ENCODE data around the gene MRPL17. TPM values are rescaled to one million over a fixed set of nuclear protein-coding genes. Genes with fewer than 3 reads are reported as not detected.
A peak's percentile ranks its signal among the peaks of the same experiment; 100 is the strongest.
"Not testable (repeated sequence)": the region's sequence is repeated elsewhere in the genome, so short reads cannot be mapped to it uniquely, and the experiment has no call there.

Gene MRPL17
- 10 to 100 TPM; 71.2 to 82.0 (median 73.2) TPM for polyA plus RNA-seq (ENCODE audit: insufficient read length in 4 of 4)

DNA sequence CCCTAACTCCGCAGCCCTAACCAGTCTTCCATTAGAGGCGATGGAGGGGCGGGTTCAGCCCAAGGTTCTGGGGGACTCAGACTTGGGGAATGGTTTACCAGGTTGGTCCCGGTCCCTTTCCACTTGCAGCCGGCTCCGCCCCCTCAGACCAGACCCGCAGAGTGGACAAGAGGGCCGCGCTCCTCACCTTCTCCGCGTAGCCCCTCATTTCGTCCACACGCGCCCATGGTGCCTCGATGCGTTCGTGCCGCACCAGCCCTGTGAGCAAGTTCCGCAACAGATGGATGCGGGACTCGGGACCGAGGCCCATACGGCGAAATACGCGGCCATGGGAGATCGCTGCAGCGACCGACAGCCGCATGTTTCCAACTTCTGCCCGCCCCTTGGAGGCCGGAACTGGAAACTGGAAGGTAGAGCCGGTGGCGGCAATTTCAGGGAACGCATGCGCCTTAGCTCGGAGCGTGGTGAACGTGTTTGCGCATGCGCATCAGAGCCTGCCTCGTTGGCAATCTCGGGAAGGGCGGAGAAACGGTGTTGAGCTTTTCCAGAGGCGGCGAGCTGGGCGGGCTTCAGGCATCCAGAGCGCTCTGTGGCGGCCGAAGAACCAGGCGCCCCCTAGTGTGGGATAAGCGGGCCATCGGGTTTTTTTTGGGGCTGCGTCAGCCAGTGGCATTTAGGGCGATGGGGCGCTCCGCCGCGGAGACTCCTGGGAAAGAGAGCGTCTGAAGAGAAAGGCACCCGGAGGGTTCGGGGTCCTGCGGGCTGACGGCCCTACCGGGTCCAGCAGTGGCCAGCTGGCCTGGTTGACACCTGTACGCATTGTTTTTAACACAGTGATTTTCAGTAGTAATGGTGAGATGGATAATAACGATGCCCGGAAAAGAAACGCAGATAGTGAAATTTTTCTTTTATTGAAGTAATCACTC is at the start of gene MRPL17:
Gene MRPL17 (minus strand): TSS at position 405 of the 926 bp plus-strand sequence. CDS start 44 bp downstream, at position 361.
- DNase-seq (ENCODE audit: low read depth in 4 of 4, low spot score in 3 of 4), result peak; percentile 98 to 100 (median 99)

- DNase-seq (ENCODE audit: low read depth in 4 of 4, low spot score in 3 of 4), result no peak
These were observed 45.0 kb upstream of the MRPL17 start for GRCh38 chr11:6727971-6728760.

- no peak for DNase-seq (ENCODE audit: low read depth in 4 of 4, low spot score in 3 of 4)
These were observed 42.3 kb upstream of the MRPL17 start for GRCh38 chr11:6725386-6725896.

DNA sequence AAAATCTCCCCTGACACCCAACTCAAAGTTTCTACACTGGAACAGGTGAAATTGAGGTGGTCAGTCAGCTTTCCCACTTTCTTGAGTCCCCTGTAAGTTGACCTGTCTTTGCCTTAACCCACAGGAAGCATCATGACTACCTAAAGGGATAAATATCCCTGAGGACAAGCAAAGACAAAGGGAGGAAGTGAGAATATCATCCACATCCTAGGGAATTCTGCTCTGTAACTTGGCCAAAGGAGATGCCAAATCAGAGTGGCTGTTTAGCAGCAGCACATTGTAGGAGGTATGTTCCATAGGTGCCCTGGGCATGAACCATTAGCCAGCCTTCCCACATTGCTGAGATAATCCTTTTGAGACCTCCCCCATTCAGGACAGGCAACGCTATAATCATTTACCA is 40.9 kb upstream of the MRPL17 start:
- DNase-seq (ENCODE audit: low read depth in 4 of 4, low spot score in 3 of 4), result no peak

- no peak for DNase-seq (ENCODE audit: low read depth in 4 of 4, low spot score in 3 of 4)
These were observed 38.2 kb upstream of the MRPL17 start for GRCh38 chr11:6721343-6721742.

DNA sequence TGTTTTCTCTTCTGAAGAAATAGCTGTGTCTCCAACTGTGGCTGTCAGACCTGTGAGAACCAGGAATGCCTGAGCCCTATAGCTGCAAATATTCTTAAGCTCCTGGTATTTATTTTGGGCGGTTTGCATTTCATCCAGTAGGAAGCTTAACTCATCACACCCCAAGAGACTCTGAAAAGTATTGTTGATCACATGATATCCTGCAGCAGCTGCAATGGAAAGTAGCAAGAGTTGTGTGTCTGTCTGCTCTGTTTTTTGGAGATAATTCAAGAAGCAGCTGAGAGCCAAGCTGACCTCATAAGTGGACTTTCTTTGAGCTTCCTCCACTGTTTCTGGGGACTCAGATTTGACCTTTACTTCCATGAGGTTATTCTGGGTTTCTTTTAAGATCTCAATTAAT is 36.4 kb upstream of the MRPL17 start:
- no peak for DNase-seq (ENCODE audit: low read depth in 4 of 4, low spot score in 3 of 4)

DNA sequence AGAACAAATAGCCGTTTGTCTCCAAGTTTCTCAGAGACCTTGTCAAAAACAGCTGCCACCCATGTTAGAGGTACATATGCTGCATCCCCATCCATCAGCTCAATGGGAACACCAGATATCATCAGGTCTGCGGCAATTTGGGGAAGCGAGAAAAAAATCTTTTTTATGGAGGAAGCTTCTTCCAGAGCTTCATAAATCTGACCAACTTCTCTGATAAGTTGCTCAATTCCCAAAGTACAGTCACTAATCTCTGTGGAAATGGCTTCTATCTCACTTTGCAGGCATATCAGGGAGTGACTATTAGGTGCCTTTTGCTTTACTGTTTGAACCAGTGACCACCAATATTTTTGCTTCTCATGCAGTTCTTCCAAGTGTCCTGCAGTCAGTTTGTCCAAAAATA is 34.3 kb upstream of the MRPL17 start:
- DNase-seq (ENCODE audit: low read depth in 4 of 4, low spot score in 3 of 4), result no peak

DNA sequence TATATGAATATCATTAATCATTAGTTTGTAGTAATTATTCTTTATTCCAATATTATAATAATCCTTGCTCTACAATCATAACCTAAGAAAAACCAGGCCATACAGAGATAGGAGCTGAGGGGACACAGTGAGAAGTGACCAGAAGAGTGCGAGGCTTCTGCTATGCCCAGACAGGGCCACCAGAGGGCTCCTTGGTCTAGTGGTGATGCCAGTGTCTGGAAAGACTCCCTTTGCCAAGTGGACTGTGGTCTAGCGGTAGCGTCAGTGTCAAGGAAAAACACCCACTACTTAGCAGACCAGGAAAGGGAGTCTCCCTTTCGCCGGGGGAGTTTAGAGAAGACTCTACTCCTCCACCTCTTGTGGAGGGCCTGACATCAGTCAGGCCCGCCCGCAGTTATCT is 28.4 kb upstream of the MRPL17 start:
- DNase-seq (ENCODE audit: low read depth in 4 of 4, low spot score in 3 of 4), result not testable (repeated sequence)

DNA sequence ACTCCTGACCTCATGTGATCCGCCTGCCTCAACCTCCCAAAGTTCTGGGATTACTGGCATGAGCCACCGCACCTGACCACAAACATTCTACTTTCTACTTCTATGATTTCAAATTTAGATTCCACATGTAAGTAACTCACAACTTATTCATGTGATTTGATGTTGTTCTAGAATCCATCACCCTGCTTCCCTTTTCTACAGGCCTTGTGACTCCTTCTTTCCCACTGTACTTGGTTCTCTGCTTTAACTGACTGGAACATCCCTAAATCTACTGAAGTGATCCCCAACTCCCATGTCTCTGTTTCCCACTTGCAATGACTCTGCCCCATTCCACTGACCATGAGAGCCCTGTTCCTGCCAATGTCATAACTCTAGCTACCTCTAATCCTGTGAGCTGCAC is 25.7 kb upstream of the MRPL17 start:
- DNase-seq (ENCODE audit: low read depth in 4 of 4, low spot score in 3 of 4), result no peak

DNA sequence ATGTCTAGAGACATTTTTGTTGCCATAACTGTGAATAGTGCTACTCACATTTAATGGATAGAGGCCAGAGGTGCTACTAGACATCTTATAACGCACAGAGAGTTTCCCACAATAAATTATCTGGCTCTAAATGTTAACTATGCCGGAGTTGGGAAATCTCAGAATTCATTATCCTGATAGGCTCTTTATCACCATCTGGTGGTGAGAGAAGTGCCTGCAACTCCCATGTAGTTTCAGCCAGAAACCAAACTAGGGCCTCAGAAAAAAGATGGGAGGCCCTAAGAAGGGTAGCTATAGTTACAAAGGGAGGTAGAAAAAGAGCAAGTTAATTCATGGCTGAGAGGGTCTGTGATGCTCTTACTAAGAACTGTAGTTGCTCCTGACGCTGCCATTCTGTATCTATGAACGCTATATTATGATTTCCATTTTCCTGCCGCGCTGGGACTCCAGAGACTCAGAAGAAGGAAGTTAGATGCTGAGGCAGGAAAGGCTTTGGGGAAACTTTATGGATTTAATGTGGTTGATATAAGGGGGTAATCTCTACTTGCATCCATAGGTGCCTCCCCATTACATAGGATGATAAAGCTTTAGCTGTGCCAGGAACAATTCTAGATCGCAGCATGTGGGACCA is 22.9 kb upstream of the MRPL17 start:
- peak; percentile 45 to 61 (median 54) for DNase-seq (ENCODE audit: low read depth in 4 of 4, low spot score in 3 of 4)

DNA sequence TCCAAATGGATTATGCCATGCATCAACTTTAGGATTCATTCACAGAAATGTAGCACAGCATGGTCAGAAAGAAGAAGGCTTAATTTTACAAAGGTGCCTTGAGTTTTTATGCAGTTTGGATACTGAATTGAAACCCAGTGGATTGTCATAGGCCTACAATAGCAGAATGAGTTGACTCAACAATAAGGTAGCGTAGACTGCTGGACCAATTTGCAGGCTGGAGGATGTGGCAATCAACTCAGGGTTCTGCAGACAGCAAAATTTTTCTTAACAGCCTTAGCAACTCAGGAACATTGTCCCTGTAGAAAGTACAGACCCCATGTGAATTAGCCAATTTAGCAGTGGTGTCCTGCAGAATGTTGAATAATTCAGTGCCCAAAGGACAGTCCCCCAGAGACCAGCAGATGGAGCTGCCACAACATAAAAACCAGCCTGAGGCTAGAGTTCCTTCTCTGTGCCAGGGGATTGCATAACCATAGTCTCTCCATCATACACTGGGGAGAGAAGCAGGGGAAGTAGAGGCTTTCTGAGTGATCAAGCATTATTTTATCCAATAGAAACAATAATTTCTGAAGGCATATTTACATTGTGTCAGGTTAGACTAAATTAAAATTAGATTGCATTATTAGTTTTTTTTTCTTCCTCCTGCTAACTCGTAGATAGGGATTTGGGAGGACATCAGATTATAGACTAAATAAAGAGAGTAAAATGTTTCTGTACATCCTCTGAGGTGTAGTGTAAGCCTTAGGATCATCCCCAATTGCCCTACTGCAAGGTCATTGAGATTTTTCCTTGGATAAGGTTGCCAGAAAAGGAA is 20.3 kb upstream of the MRPL17 start:
- no peak for DNase-seq (ENCODE audit: low read depth in 4 of 4, low spot score in 3 of 4)

DNA sequence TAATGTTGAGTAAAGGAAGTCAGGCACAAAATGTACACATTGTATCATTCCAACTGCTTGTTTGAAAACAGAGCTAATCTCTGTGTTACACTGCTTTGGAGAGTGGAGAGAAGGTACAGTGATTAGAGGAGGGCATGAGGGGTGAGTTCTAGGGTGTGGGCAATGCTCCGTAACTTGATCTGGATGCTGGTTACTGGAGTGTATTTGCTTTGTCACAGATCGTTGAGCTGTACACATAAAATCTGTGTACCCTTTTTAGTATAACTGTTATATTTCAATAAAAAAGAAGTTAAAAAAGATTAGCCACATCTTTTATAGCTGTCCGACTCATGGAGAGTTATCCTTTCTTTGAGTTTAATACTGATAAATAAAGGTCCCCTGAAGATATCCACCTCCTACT is 18.8 kb upstream of the MRPL17 start:
- not testable (repeated sequence) for DNase-seq (ENCODE audit: low read depth in 4 of 4, low spot score in 3 of 4)

DNA sequence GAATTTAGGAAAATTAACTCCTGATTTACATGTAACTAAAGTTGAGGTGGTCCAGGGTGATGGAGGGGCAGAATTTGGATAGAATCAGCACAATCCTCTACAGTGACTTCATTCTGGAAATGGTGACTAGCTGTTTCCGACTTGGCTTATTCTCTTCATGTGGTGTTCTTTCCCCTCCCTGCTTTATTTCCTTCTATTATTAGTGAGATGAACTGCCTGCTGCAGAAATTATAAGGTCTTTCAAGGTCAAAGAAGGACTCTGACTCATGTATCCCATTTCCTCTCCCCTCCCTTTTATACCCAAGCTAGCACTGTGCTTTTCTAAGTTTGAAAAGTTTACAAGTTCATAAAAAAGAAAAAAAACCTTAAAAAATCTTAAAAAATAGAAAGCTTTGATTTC is 12.2 kb upstream of the MRPL17 start:
- DNase-seq (ENCODE audit: low read depth in 4 of 4, low spot score in 3 of 4), result peak in 1 of 4 donors; percentile 3

DNA sequence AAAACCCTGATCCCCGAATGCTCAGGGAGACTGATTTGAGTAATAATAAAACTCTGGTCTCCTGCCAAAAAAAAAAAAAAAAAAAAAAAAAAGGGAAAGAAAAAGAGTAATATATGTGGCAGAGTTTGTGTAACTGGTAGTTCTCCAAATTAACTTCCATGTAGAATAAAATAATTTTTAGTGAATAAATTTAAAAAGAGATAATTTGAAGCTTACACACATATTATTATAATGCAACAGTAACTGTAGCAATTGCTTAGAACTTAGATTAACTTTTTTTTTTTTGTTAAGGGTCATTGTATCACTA is 11.0 kb upstream of the MRPL17 start:
- DNase-seq (ENCODE audit: low read depth in 4 of 4, low spot score in 3 of 4), result no peak

GRCh38 chr11:6693342-6694228 is 10.4 kb upstream of the MRPL17 start:
- no peak for DNase-seq (ENCODE audit: low read depth in 4 of 4, low spot score in 3 of 4)

- DNase-seq (ENCODE audit: low read depth in 4 of 4, low spot score in 3 of 4), result no peak
These were observed 9.0 kb upstream of the MRPL17 start for GRCh38 chr11:6692128-6692527.

GRCh38 chr11:6690431-6691132 is 7.4 kb upstream of the MRPL17 start:
- DNase-seq (ENCODE audit: low read depth in 4 of 4, low spot score in 3 of 4), result not testable (repeated sequence)

DNA sequence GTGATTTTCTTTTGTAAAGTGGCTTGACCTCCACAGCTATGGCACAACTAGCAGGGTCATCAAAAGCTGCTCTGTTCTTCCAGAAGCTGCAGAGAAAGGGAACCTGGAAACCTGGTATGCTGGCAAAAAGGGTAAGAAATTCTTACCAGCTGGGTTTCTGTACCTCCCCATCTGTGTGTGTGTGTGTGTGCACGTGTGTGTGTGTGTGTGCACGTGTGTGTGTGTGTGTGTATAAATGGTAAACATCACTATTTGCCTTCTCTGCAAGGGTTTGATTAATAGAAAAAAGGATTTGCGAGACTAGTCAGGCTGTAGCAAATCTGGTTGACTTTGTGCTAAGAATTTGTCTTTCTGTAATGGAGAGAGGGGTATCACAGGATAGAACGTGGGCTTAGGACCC is 4.7 kb upstream of the MRPL17 start:
- DNase-seq (ENCODE audit: low read depth in 4 of 4, low spot score in 3 of 4), result no peak

- no peak for DNase-seq (ENCODE audit: low read depth in 4 of 4, low spot score in 3 of 4)
These were observed 2.9 kb upstream of the MRPL17 start for GRCh38 chr11:6686006-6686405.
